ENCODE measurements around the gene ZNF746. TPM values are rescaled to one million over a fixed set of nuclear protein-coding genes. Genes with fewer than 3 reads are reported as not detected.

The ZNF746 gene
- total RNA-seq, 4 donors from 2014 or later = 17.3 to 25.2 (median 19.8) TPM

- TF ChIP-seq CTCF (IDR thresholded peaks at IDR 0.05; ENCODE audit: low read depth) = no peak
Observed at GRCh38 chr7:149525280-149525679, 27.7 kb upstream of the ZNF746 start.

GRCh38 chr7:149524394-149524793 lies 26.8 kb upstream of the ZNF746 start:
- no peak for TF ChIP-seq CTCF (IDR thresholded peaks at IDR 0.05; ENCODE audit: low read depth)

GRCh38 chr7:149510248-149510647 lies 12.6 kb upstream of the ZNF746 start:
- no peak for TF ChIP-seq CTCF (IDR thresholded peaks at IDR 0.05; ENCODE audit: low read depth)

- no peak for TF ChIP-seq CTCF (IDR thresholded peaks at IDR 0.05; ENCODE audit: low read depth)
Observed at GRCh38 chr7:149509774-149510173, 12.2 kb upstream of the ZNF746 start.

- TF ChIP-seq CTCF (IDR thresholded peaks at IDR 0.05; ENCODE audit: low read depth) = no peak
Observed at GRCh38 chr7:149505551-149505950, 7.9 kb upstream of the ZNF746 start.

- no peak for TF ChIP-seq CTCF (IDR thresholded peaks at IDR 0.05; ENCODE audit: low read depth)
Observed at GRCh38 chr7:149501651-149502050, 4.0 kb upstream of the ZNF746 start.

GRCh38 chr7:149500910-149501309 lies 3.3 kb upstream of the ZNF746 start:
- TF ChIP-seq CTCF (IDR thresholded peaks at IDR 0.05; ENCODE audit: low read depth) = no peak
